ENCODE data around the gene PCSK1. TPM values are rescaled to one million over a fixed set of nuclear protein-coding genes. Genes with fewer than 3 reads are reported as not detected.

Gene PCSK1
- total and polyA plus RNA-seq, 2 experiments from 2014 or later, result 0.08 to 0.90 TPM

DNA sequence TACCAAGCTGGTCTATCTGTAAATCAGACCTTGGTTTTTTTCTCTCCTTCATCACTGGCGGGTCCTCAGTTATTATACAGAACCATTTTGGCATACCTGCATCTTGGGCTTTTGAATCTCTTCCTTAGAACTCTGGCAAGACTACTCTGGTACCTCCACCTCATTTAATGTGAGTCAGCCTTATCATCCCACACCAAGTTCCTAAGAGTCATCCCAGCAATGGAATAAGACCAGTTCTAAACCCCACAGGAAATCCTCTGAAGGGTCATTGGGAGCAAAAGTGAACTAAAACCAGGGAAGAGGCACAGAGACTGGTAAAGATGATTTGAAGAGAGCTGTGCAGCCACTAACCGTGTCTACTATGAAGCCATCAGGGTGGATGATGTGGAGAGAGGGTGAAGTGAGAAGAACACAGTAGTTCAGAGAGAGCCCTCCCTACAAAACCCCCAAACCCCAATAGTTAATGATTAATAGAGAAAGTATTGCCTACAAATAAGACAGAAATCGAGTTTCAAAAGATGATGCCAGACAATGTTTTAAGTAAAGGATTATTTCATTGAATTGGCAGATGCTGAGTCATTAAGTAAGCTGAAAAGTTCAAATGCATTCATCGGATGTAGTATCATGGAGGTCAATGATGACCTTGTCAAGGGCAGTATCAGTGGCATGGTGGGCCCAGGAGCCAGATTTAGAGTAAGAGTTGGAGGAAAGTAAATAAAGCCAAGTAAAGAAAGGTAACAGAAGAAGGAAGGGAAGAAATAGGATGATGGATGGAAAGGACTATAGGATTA lies 85.4 kb downstream of the PCSK1 start:
- H3K4me3 ChIP-seq, result no peak overlapping the region
- H3K4me1 ChIP-seq (ENCODE audit: insufficient read depth), result peaks cover 4% of the 10 kb centered on the region
- no peak overlapping the region for H2AFZ ChIP-seq
- no peaks in the 10 kb centered on the region for H4K20me1 ChIP-seq (ENCODE audit: insufficient read depth, poor library complexity, severe bottlenecking)
- no peaks in the 10 kb centered on the region for H3K36me3 ChIP-seq (replicated peaks; ENCODE audit: insufficient read depth, low read depth)
- no peaks in the 10 kb centered on the region for H3K9me3 ChIP-seq (ENCODE audit: low read depth)
- no peaks in the 10 kb centered on the region for H3K79me2 ChIP-seq
- H3K9me2 ChIP-seq (replicated peaks; ENCODE audit: insufficient read depth), result no peaks in the 10 kb centered on the region
- 80% methylated on average over 4 of the region's 4 CpGs for WGBS (ENCODE audit: low lambda C conversion rate, missing lambda C conversion rate)
- H3K27ac ChIP-seq, result no peak overlapping the region
- TF ChIP-seq EZH2phosphoT487 (IDR thresholded peaks at IDR 0.05; ENCODE audit: low read depth, severe bottlenecking, unreplicated experiment) (no peak), EZH2 (IDR thresholded peaks at IDR 0.05; ENCODE audit: borderline replicate concordance) (no peak)
- TF ChIP-seq, protein P1, sequence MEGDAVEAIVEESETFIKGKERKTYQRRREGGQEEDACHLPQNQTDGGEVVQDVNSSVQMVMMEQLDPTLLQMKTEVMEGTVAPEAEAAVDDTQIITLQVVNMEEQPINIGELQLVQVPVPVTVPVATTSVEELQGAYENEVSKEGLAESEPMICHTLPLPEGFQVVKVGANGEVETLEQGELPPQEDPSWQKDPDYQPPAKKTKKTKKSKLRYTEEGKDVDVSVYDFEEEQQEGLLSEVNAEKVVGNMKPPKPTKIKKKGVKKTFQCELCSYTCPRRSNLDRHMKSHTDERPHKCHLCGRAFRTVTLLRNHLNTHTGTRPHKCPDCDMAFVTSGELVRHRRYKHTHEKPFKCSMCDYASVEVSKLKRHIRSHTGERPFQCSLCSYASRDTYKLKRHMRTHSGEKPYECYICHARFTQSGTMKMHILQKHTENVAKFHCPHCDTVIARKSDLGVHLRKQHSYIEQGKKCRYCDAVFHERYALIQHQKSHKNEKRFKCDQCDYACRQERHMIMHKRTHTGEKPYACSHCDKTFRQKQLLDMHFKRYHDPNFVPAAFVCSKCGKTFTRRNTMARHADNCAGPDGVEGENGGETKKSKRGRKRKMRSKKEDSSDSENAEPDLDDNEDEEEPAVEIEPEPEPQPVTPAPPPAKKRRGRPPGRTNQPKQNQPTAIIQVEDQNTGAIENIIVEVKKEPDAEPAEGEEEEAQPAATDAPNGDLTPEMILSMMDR (IDR thresholded peaks at IDR 0.05; ENCODE audit: poor library complexity), result no peak
- DNase-seq (ENCODE audit: low spot score), result no peak
- H3K4me2 ChIP-seq, result no peak overlapping the region
- no peaks in the 10 kb centered on the region for H3K27me3 ChIP-seq

DNA sequence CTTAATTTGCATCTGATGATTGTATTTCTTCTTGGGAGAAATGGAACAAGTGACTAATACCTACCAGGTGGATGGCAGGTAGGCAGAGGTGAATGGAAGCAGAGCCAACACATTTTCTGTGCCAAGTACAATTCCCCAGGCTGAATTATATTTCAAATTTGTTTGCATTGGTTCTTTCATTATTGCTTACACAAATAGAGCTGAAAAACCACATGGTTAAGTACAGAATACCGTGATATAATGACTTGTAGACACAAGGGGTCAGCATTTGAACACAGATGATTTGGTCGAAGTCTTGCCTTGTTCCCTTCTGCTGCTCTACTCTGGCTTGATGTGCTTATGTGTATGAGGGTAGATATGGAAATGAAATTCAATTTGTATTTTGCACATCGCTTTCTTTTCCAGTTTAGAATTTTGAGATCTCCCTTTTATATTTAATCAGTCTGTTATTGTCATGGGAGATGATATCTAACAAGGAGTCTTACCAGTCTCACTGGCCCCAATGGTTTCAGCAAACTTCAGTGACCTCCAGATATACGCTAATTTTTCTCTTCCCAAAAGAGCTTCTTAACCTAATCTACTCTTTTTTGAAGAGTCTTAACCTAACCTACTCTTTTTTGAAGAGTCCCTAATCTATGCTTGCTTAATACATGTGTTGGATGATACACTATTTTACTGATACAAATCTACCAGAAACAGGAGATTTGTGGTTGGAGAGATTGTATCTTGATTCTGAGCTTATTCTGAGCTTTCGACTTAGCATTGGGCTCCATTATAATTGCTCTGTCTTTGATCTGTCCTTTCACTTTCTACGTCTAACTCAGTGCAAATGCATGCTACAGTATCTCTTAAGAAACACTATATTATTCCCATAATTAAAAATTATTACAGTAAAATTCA lies 88.1 kb downstream of the PCSK1 start:
- 36% methylated on average over 6 of the region's 6 CpGs for WGBS (ENCODE audit: low lambda C conversion rate, missing lambda C conversion rate)
- peaks cover 4% of the 10 kb centered on the region for H3K4me1 ChIP-seq (ENCODE audit: insufficient read depth)
- no peaks in the 10 kb centered on the region for H4K20me1 ChIP-seq (ENCODE audit: insufficient read depth, poor library complexity, severe bottlenecking)
- H3K4me3 ChIP-seq, result no peak overlapping the region
- peak; percentile 73 for DNase-seq (ENCODE audit: low spot score)
- no peak overlapping the region for H2AFZ ChIP-seq
- H3K36me3 ChIP-seq (replicated peaks; ENCODE audit: insufficient read depth, low read depth), result no peaks in the 10 kb centered on the region
- H3K4me2 ChIP-seq, result no peak overlapping the region
- H3K27me3 ChIP-seq, result no peaks in the 10 kb centered on the region
- no peaks in the 10 kb centered on the region for H3K9me3 ChIP-seq (ENCODE audit: low read depth)
- no peaks in the 10 kb centered on the region for H3K9me2 ChIP-seq (replicated peaks; ENCODE audit: insufficient read depth)
- H3K27ac ChIP-seq, result no peak overlapping the region
- H3K79me2 ChIP-seq, result no peaks in the 10 kb centered on the region
- TF ChIP-seq EZH2 (IDR thresholded peaks at IDR 0.05; ENCODE audit: borderline replicate concordance) (no peak), EZH2phosphoT487 (IDR thresholded peaks at IDR 0.05; ENCODE audit: low read depth, severe bottlenecking, unreplicated experiment) (no peak)
- TF ChIP-seq, protein P1 (IDR thresholded peaks at IDR 0.05; ENCODE audit: poor library complexity), result peak; percentile 73

DNA sequence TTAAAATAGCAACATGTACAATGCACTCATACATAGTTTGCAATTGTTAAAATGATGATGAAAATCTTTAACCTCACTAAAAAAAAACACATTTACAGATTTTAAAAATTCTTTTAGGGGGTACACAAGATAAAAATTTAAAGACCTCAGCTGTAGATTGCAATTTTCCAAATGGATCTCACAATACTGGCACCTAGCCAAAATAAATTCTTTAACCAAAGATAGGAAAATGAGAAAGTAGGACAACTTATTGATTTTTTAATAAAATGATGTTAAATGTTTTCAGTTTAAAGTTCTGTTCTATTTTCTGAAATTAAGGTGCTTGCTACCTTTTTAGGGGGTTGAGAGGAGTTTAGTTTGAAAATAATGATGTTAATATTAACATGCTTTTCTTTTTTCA lies 90.0 kb downstream of the PCSK1 start:
- TF ChIP-seq EZH2 (IDR thresholded peaks at IDR 0.05; ENCODE audit: borderline replicate concordance), result no peak
- Histone ChIP-seq H3K79me2 (no peaks in the 10 kb centered on the region), H2AFZ (no peak overlapping the region), H4K20me1 (ENCODE audit: insufficient read depth, poor library complexity, severe bottlenecking) (no peaks in the 10 kb centered on the region), H3K4me1 (ENCODE audit: insufficient read depth) (peaks cover 11% of the 10 kb centered on the region), H3K4me3 (no peak overlapping the region), H3K27me3 (no peaks in the 10 kb centered on the region), H3K36me3 (replicated peaks; ENCODE audit: insufficient read depth, low read depth) (no peaks in the 10 kb centered on the region), H3K4me2 (no peak overlapping the region), H3K27ac (no peak overlapping the region), H3K9me3 (ENCODE audit: low read depth) (no peaks in the 10 kb centered on the region), H3K9me2 (replicated peaks; ENCODE audit: insufficient read depth) (no peaks in the 10 kb centered on the region)
- DNase-seq (ENCODE audit: low spot score), result no peak

DNA sequence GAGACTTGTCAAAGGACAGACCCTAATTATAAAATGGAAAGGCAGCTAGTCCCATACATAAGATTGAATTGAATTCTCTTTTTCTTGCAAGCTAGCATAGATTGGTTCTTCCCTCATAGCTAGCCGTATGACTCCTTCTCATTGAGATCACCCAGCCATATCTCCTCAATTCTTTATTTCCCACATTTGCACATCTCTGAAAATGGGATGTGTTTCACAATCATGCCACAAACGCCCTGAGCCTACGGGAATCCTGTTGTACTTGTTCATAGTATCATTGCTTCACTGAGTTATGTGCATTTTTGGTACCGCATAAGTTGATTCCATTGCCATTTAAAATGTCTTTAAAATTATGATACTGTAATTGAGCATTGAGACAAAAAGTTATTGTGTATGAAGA lies 90.5 kb downstream of the PCSK1 start:
- Histone ChIP-seq H3K9me3 (ENCODE audit: low read depth) (no peaks in the 10 kb centered on the region), H2AFZ (no peak overlapping the region), H3K79me2 (no peaks in the 10 kb centered on the region), H3K4me1 (ENCODE audit: insufficient read depth) (peaks cover 13% of the 10 kb centered on the region), H3K9me2 (replicated peaks; ENCODE audit: insufficient read depth) (no peaks in the 10 kb centered on the region), H3K27me3 (no peaks in the 10 kb centered on the region), H3K36me3 (replicated peaks; ENCODE audit: insufficient read depth, low read depth) (no peaks in the 10 kb centered on the region), H3K4me3 (no peak overlapping the region), H3K27ac (no peak overlapping the region), H3K4me2 (no peak overlapping the region), H4K20me1 (ENCODE audit: insufficient read depth, poor library complexity, severe bottlenecking) (no peaks in the 10 kb centered on the region)
- DNase-seq (ENCODE audit: low spot score), result no peak
- WGBS (ENCODE audit: low lambda C conversion rate, missing lambda C conversion rate), result 89% methylated on average over 4 of the region's 4 CpGs
- no peak for TF ChIP-seq EZH2 (IDR thresholded peaks at IDR 0.05; ENCODE audit: borderline replicate concordance)
- TF ChIP-seq, protein P1 (IDR thresholded peaks at IDR 0.05; ENCODE audit: poor library complexity), result no peak
- no peak for TF ChIP-seq EZH2phosphoT487 (IDR thresholded peaks at IDR 0.05; ENCODE audit: low read depth, severe bottlenecking, unreplicated experiment)
